RWPE1 (cell line): Measurements from ENCODE around the gene TNFRSF18.

Experiments used
- CTCF ChIA-PET: fragments of 350-600 bp; sonication (Branson Sonifier 250); formaldehyde crosslinking; extraction: SDS; loops from one replicate; lab custom pipeline; 2021; lab: Yijun Ruan, JAX
- POLR2A ChIA-PET: fragments of 400-600 bp; formaldehyde crosslinking; extraction: SDS; loops from one replicate; lab custom pipeline; 2020; ENCODE audit warnings: antibody characterized with exemption; ENCODE audit not compliant: low non-redundant PET; lab: Yijun Ruan, JAX
- DNase-seq: peaks from one replicate; pipeline ENCODE4 v3.0.0; 2012; ENCODE audit warnings: low spot score
- H3K27ac ChIP-seq: fragments of 450-650 bp; 2 replicates; pipeline ENCODE4 v1.5.1; 2017
- CTCF ChIP-seq: fragments of 450-650 bp; conservative IDR thresholded peaks from 2 replicates; pipeline ENCODE4 v1.5.1; 2017; ENCODE audit warnings: low read depth, mild to moderate bottlenecking

The TNFRSF18 gene

GRCh38 chr1:1183221-1183747, 23.1 kb downstream of the TNFRSF18 start:
- H3K27ac ChIP-seq = no peak overlapping the region
- DNase-seq = no peak
- CTCF ChIA-PET = no interaction called here
- POLR2A ChIA-PET = no interaction called here
- no peak for TF ChIP-seq CTCF

- no peak for DNase-seq
- POLR2A ChIA-PET = no interaction called here
Measured at GRCh38 chr1:1182491-1183220, 23.7 kb downstream of the TNFRSF18 start.

GRCh38 chr1:1181938-1182410, 24.4 kb downstream of the TNFRSF18 start:
- ChIA-PET CTCF (interaction anchor here (0.6 kb wide), 1 partner anchor 217 kb away, joined by 3 read pairs; no protein-coding TSS in a partner anchor), POLR2A (no interaction called here)
- TF ChIP-seq CTCF = no peak
- DNase-seq = no peak
- H3K27ac ChIP-seq = no peak overlapping the region

More at GRCh38 chr1:1182491-1183220, 23.7 kb downstream of the TNFRSF18 start:
- no peak for TF ChIP-seq CTCF
- H3K27ac ChIP-seq = no peak overlapping the region
- CTCF ChIA-PET = no interaction called here

- H3K27ac ChIP-seq = no peak overlapping the region
- DNase-seq = no peak
- no peak for TF ChIP-seq CTCF
- ChIA-PET CTCF (interaction anchor here (0.6 kb wide), 1 partner anchor 217 kb away, joined by 3 read pairs; no protein-coding TSS in a partner anchor), POLR2A (no interaction called here)
Measured at GRCh38 chr1:1181129-1181937, 25.1 kb downstream of the TNFRSF18 start.

GRCh38 chr1:1179983-1180861, 26.2 kb downstream of the TNFRSF18 start:
- ChIA-PET CTCF (no interaction called here), POLR2A (no interaction called here)
- TF ChIP-seq CTCF = no peak
- no peak for DNase-seq
- no peak overlapping the region for H3K27ac ChIP-seq
